Liver (tissue), 9 donors: Measurements from ENCODE around the gene CNPY4. TPM values are rescaled to one million over a fixed set of nuclear protein-coding genes. Genes with fewer than 3 reads are reported as not detected.

ENCODE experiments used
- DNase-seq: peaks from one replicate; pipeline ENCODE4 v3.0.0-alpha.2; 2017; ENCODE audit warnings: low spot score
- H3K27ac ChIP-seq, 2 donors: one replicate each; pipeline ENCODE4 v1.7.0; 2013; ENCODE audit warnings: inconsistent platforms in 2 of 2, low read length in 2 of 2, control low read depth in 1 of 2, low read depth in 1 of 2, mild to moderate bottlenecking in 1 of 2
- H3K27me3 ChIP-seq, 4 donors: one replicate each; pipeline versions ENCODE4 v1.6.1 to v1.7.0; 2013; ENCODE audit warnings: low read length in 3 of 4, inconsistent platforms in 1 of 4, mild to moderate bottlenecking in 1 of 4, moderate library complexity in 1 of 4; ENCODE audit not compliant: control insufficient read depth in 4 of 4, insufficient read depth in 4 of 4
- H3K36me3 ChIP-seq, 4 donors: one replicate each; pipeline versions ENCODE4 v1.6.1 to v1.7.0; 2013; ENCODE audit warnings: low read length in 3 of 4, mild to moderate bottlenecking in 3 of 4, low read depth in 1 of 4, moderate library complexity in 1 of 4; ENCODE audit not compliant: control insufficient read depth in 4 of 4, insufficient read depth in 3 of 4
- H3K4me1 ChIP-seq, 4 donors: one replicate each; pipeline versions ENCODE4 v1.6.1 to v1.7.0; 2013; ENCODE audit warnings: low read length in 3 of 4, mild to moderate bottlenecking in 3 of 4, moderate library complexity in 1 of 4; ENCODE audit not compliant: control insufficient read depth in 4 of 4, insufficient read depth in 4 of 4
- H3K4me3 ChIP-seq, 3 donors: one replicate each; pipeline versions ENCODE4 v1.6.1 to v1.7.0; 2013; ENCODE audit warnings: low read length in 3 of 3, control low read depth in 1 of 3, low read depth in 1 of 3, mild to moderate bottlenecking in 1 of 3
- H3K9ac ChIP-seq, 2 donors: one replicate each; pipeline ENCODE4 v1.7.0; 2013; ENCODE audit warnings: low read length in 2 of 2, mild to moderate bottlenecking in 2 of 2, moderate library complexity in 2 of 2, control low read depth in 1 of 2, low read depth in 1 of 2
- H3K9me3 ChIP-seq, 4 donors: one replicate each; pipeline versions ENCODE4 v1.6.1 to v1.7.0; 2013; ENCODE audit warnings: low read length in 3 of 4; ENCODE audit not compliant: control insufficient read depth in 4 of 4
- EGR1 ChIP-seq, 2 donors: IDR thresholded peaks; 2 replicates each; pipeline ENCODE4 v1.6.1; 2016 to 2018; ENCODE audit warnings: antibody characterized with exemption in 2 of 2, low read depth in 2 of 2
- FOXA1 ChIP-seq: IDR thresholded peaks from 2 replicates; pipeline ENCODE4 v1.6.1; 2016; ENCODE audit warnings: antibody characterized with exemption
- FOXA2 ChIP-seq: IDR thresholded peaks from 2 replicates; pipeline ENCODE4 v1.6.1; 2016; ENCODE audit warnings: antibody characterized with exemption
- GABPA ChIP-seq, 2 donors: IDR thresholded peaks in 1 of 2; conservative IDR thresholded peaks in 1 of 2; 2 replicates each; pipeline ENCODE4 v1.6.1; 2016; ENCODE audit warnings: antibody characterized with exemption in 2 of 2, mild to moderate bottlenecking in 1 of 2, moderate library complexity in 1 of 2
- HNF4A ChIP-seq, 2 donors: conservative IDR thresholded peaks; 2 replicates each; pipeline ENCODE4 v1.6.1; 2016; ENCODE audit warnings: antibody characterized with exemption in 2 of 2, mild to moderate bottlenecking in 2 of 2
- HNF4G ChIP-seq: IDR thresholded peaks from 2 replicates; pipeline ENCODE4 v1.6.1; 2016; ENCODE audit warnings: antibody characterized with exemption
- JUND ChIP-seq, 2 donors: IDR thresholded peaks; 2 replicates each; pipeline ENCODE4 v1.6.1; 2016; ENCODE audit warnings: antibody characterized with exemption in 2 of 2
- NR2F2 ChIP-seq: IDR thresholded peaks from 2 replicates; pipeline ENCODE4 v1.6.1; 2016; ENCODE audit warnings: antibody characterized with exemption
- RAD21 ChIP-seq, 2 donors: IDR thresholded peaks; 2 replicates each; pipeline ENCODE4 v1.6.1; 2016; ENCODE audit warnings: antibody characterized with exemption in 2 of 2, mild to moderate bottlenecking in 2 of 2
- RXRA ChIP-seq, 2 donors: IDR thresholded peaks; 2 replicates each; pipeline ENCODE4 v1.6.1; 2017 to 2018; ENCODE audit warnings: antibody characterized with exemption in 2 of 2, mild to moderate bottlenecking in 1 of 2
- SP1 ChIP-seq: IDR thresholded peaks from 2 replicates; pipeline ENCODE4 v1.6.1; 2018; ENCODE audit warnings: antibody characterized with exemption, mild to moderate bottlenecking
- TAF1 ChIP-seq: conservative IDR thresholded peaks from 2 replicates; pipeline ENCODE4 v1.6.1; 2016; ENCODE audit warnings: antibody characterized with exemption, mild to moderate bottlenecking
- YY1 ChIP-seq: IDR thresholded peaks from 2 replicates; pipeline ENCODE4 v1.6.1; 2016; ENCODE audit warnings: antibody characterized with exemption, mild to moderate bottlenecking
- ZBTB33 ChIP-seq: IDR thresholded peaks from 2 replicates; pipeline ENCODE4 v1.6.1; 2016; ENCODE audit warnings: antibody characterized with exemption
- WGBS: extraction: QIAGEN DNeasy Blood & Tissue Kit; methylation state at CpG from one replicate; pipeline ENCODE4 v1.1.7; 2013; 5-methylcytosine and 5-hydroxymethylcytosine counted together
- polyA plus RNA-seq, 2 donors: library from polyadenylated mRNA; stranded (reverse) in 1 of 2; unstranded in 1 of 2; fragments of 200-250 nt in 1 of 2; fragments of >200 nt in 1 of 2; fragmentation: Nextera tagmentation in 1 of 2; extraction: Ambion mirVana in 1 of 2; gene quantifications; one replicate each; pipeline versions ENCODE4 v1.2.1 to v1.2.3, GENCODE V29; 2013 to 2015
- total RNA-seq, 2 donors: library from RNA; depleted of rRNA; stranded (reverse); fragments of >200 nt; gene quantifications; one replicate each; pipeline ENCODE4 v1.2.3, GENCODE V29; 2014
- TF ChIP-seq, protein P1 (sequence below): IDR thresholded peaks from 2 replicates; pipeline ENCODE4 v1.6.1; 2016; ENCODE audit warnings: antibody characterized with exemption
- TF ChIP-seq, protein P2 (sequence below): IDR thresholded peaks from 2 replicates; pipeline ENCODE4 v1.6.1; 2016; ENCODE audit warnings: antibody characterized with exemption, mild to moderate bottlenecking
- TF ChIP-seq, protein P3 (sequence below): IDR thresholded peaks from 2 replicates; pipeline ENCODE4 v1.6.1; 2016; ENCODE audit warnings: antibody characterized with exemption
- TF ChIP-seq, protein P4 (sequence below): fragments of 150-350 bp; IDR thresholded peaks from 2 replicates; pipeline ENCODE4 v1.5.1; 2017; ENCODE audit warnings: improper control_type of control experiment, low read depth, low read length; ENCODE audit not compliant: missing input control
- donor health status: healthy.
- donor health status: healthy.
- donor health status: healthy.
- donor health status: healthy.
- donor health status: healthy.

Gene CNPY4
- total and polyA plus RNA-seq, 4 donors = 1.9 to 11.9 (median 3.8) TPM

- no peak for TF ChIP-seq ZBTB33
- TF ChIP-seq, protein P1, sequence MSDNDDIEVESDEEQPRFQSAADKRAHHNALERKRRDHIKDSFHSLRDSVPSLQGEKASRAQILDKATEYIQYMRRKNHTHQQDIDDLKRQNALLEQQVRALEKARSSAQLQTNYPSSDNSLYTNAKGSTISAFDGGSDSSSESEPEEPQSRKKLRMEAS = no peak
These were observed 42.2 kb upstream of the CNPY4 start (continued) for GRCh38 chr7:100077205-100077604.

DNA sequence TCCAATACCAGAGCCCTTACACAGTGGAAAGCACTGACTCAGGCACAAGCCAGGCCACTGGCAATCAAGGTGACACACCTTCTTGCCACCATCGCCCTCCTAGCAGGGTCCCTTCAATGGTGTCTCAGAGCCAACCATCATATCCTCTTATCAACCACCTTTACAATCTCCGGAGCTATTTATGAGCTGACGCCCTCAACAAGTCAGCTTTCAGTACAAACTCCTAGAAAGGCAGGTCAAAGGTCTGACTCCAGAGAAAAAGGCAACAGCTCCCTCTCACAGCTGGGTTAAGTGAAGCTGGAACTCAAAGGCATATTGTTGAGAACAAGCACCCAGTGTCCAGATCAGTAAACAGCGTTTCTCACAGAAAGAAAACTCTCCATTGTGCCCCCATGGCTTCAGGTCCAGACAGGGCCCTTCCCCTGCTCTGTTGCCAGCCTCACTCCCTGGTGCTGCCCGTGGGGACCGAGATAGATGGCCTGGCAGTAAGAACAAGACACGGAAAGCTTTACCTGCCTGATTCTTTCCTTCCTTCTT is 40.3 kb upstream of the CNPY4 start:
- peaks cover 12 to 34% (median 29%) of the 10 kb centered on the region in 4 donors for H3K4me1 ChIP-seq
- no peaks in the 10 kb centered on the region for H3K27me3 ChIP-seq
- H3K9me3 ChIP-seq = no peaks in the 10 kb centered on the region
- 56% methylated on average over 7 of the region's 7 CpGs for WGBS
- no peak overlapping the region for H3K27ac ChIP-seq
- no peak for DNase-seq
- H3K36me3 ChIP-seq = peaks cover 2 to 34% (median 26%) of the 10 kb centered on the region in 4 donors
- H3K9ac ChIP-seq = no peak overlapping the region
- H3K4me3 ChIP-seq = no peak overlapping the region
- TF ChIP-seq GABPA (IDR thresholded peaks at IDR 0.05 in 1 of 2, conservative IDR thresholded peaks at IDR 0.05 in 1 of 2) = no peak
- peak in 1 of 2 donors; percentile 52 for TF ChIP-seq HNF4A (conservative IDR thresholded peaks at IDR 0.05)
- TF ChIP-seq, protein P1 = no peak

DNA sequence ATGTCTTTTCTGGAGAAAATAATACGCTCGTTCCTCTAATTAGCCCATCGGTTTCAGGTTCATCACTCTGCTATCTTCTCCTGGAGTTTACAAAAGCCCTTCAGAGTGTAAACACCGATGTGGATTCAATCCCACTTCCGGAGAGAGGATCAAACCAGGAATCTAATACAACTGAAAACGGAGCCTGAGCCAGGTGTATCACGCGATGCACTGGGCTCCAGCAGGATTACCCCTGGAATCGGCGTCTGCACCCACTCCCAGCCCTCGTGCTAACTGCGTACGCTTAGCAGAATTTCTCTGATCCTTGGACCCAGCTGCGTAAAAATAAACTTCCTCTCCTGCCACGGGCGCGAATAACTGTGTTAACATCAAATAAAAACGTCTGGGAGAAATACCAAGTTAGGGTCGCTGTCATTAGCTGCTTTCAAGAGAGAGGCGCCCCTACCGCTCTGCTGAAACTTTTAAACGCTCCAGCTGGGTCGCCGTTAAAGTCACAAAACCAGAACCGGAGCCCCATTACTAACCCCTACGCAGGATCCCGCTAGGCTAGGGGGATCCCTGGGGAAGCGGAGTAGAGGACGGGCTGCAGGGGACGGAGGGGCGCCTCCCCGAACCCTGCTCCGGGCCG is 38.4 kb upstream of the CNPY4 start:
- peak; percentile 48 for DNase-seq
- under 1% methylated on average over 34 of the region's 34 CpGs for WGBS
- Histone ChIP-seq H3K4me3 (peak overlapping the region; percentile 80 to 90 (median 83)), H3K27me3 (no peaks in the 10 kb centered on the region), H3K27ac (peak overlapping the region; percentile 89 to 90), H3K4me1 (peaks cover 12 to 34% (median 29%) of the 10 kb centered on the region in 4 donors), H3K9me3 (no peaks in the 10 kb centered on the region), H3K36me3 (peaks cover under 1 to 15% (median 8%) of the 10 kb centered on the region in 4 donors), H3K9ac (peak overlapping the region; percentile 88 to 96)
- TF ChIP-seq RXRA (IDR thresholded peaks at IDR 0.05) = peak in 1 of 2 donors; percentile 47
- TF ChIP-seq EGR1 (IDR thresholded peaks at IDR 0.05; ENCODE audit: low read depth in 2 of 2) = no peak
- no peak for TF ChIP-seq ZBTB33
- TF ChIP-seq, protein P2, sequence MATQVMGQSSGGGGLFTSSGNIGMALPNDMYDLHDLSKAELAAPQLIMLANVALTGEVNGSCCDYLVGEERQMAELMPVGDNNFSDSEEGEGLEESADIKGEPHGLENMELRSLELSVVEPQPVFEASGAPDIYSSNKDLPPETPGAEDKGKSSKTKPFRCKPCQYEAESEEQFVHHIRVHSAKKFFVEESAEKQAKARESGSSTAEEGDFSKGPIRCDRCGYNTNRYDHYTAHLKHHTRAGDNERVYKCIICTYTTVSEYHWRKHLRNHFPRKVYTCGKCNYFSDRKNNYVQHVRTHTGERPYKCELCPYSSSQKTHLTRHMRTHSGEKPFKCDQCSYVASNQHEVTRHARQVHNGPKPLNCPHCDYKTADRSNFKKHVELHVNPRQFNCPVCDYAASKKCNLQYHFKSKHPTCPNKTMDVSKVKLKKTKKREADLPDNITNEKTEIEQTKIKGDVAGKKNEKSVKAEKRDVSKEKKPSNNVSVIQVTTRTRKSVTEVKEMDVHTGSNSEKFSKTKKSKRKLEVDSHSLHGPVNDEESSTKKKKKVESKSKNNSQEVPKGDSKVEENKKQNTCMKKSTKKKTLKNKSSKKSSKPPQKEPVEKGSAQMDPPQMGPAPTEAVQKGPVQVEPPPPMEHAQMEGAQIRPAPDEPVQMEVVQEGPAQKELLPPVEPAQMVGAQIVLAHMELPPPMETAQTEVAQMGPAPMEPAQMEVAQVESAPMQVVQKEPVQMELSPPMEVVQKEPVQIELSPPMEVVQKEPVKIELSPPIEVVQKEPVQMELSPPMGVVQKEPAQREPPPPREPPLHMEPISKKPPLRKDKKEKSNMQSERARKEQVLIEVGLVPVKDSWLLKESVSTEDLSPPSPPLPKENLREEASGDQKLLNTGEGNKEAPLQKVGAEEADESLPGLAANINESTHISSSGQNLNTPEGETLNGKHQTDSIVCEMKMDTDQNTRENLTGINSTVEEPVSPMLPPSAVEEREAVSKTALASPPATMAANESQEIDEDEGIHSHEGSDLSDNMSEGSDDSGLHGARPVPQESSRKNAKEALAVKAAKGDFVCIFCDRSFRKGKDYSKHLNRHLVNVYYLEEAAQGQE = no peak
- TF ChIP-seq, protein P1 = no peak
- peak; percentile 39 for TF ChIP-seq TAF1
- peak in 1 of 2 donors; percentile 35 for TF ChIP-seq HNF4A (conservative IDR thresholded peaks at IDR 0.05)
- no peak for TF ChIP-seq GABPA (IDR thresholded peaks at IDR 0.05 in 1 of 2, conservative IDR thresholded peaks at IDR 0.05 in 1 of 2)
- TF ChIP-seq RAD21 (IDR thresholded peaks at IDR 0.05) = peak in 1 of 2 donors; percentile 26
- TF ChIP-seq FOXA1 = peak; percentile 92
- TF ChIP-seq YY1 = no peak
- TF ChIP-seq, protein P3, sequence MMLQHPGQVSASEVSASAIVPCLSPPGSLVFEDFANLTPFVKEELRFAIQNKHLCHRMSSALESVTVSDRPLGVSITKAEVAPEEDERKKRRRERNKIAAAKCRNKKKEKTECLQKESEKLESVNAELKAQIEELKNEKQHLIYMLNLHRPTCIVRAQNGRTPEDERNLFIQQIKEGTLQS = no peak
- no peak for TF ChIP-seq JUND (IDR thresholded peaks at IDR 0.05)
- TF ChIP-seq SP1 = peak; percentile 43
- TF ChIP-seq, protein P4, sequence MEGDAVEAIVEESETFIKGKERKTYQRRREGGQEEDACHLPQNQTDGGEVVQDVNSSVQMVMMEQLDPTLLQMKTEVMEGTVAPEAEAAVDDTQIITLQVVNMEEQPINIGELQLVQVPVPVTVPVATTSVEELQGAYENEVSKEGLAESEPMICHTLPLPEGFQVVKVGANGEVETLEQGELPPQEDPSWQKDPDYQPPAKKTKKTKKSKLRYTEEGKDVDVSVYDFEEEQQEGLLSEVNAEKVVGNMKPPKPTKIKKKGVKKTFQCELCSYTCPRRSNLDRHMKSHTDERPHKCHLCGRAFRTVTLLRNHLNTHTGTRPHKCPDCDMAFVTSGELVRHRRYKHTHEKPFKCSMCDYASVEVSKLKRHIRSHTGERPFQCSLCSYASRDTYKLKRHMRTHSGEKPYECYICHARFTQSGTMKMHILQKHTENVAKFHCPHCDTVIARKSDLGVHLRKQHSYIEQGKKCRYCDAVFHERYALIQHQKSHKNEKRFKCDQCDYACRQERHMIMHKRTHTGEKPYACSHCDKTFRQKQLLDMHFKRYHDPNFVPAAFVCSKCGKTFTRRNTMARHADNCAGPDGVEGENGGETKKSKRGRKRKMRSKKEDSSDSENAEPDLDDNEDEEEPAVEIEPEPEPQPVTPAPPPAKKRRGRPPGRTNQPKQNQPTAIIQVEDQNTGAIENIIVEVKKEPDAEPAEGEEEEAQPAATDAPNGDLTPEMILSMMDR = no peak
- no peak for TF ChIP-seq HNF4G
- TF ChIP-seq FOXA2 = peak; percentile 95
- TF ChIP-seq NR2F2 = no peak
